Neural progenitor cell (in vitro differentiated cells): ENCODE results near the gene BCR. TPM values are rescaled to one million over a fixed set of nuclear protein-coding genes. Genes with fewer than 3 reads are reported as not detected.

ENCODE experiments used
- DNase-seq: peaks from one replicate; pipeline ENCODE4 v3.0.0-alpha.2; 2016; ENCODE audit warnings: low spot score
- H2AFZ ChIP-seq: fragments of 200-600 bp; sonication (generic); replicated peaks from 2 replicates; pipeline ENCODE4 v1.6.1; 2016; ENCODE audit warnings: antibody characterized with exemption
- H3F3A ChIP-seq: fragments of 200-600 bp; sonication (generic); 2 replicates; pipeline ENCODE4 v1.6.1; 2016; ENCODE audit warnings: antibody characterized with exemption, low read depth
- H3K27ac ChIP-seq: fragments of 200-600 bp; sonication (generic); 2 replicates; pipeline ENCODE4 v1.5.1; 2016; ENCODE audit warnings: mild to moderate bottlenecking
- H3K27me3 ChIP-seq: fragments of 200-600 bp; sonication (generic); 2 replicates; pipeline ENCODE4 v1.6.1; 2016; ENCODE audit warnings: mild to moderate bottlenecking, moderate library complexity
- H3K36me3 ChIP-seq: fragments of 200-600 bp; sonication (generic); 2 replicates; pipeline ENCODE4 v1.5.1; 2016
- H3K4me1 ChIP-seq: fragments of 200-600 bp; sonication (generic); 2 replicates; pipeline ENCODE4 v1.6.1; 2016; ENCODE audit warnings: mixed run types
- H3K4me2 ChIP-seq: fragments of 200-600 bp; sonication (generic); 2 replicates; pipeline ENCODE4 v1.6.1; 2016
- H3K4me3 ChIP-seq: fragments of 200-600 bp; sonication (generic); 2 replicates; pipeline ENCODE4 v1.5.1; 2016
- H3K79me2 ChIP-seq: fragments of 200-600 bp; sonication (generic); 2 replicates; pipeline ENCODE4 v1.6.1; 2016; ENCODE audit warnings: low read depth
- H3K9ac ChIP-seq: fragments of 200-600 bp; sonication (generic); 2 replicates; pipeline ENCODE4 v1.6.1; 2016
- H3K9me3 ChIP-seq: fragments of 200-600 bp; sonication (generic); 2 replicates; pipeline ENCODE4 v1.5.1; 2016; ENCODE audit warnings: low read depth
- H4K20me1 ChIP-seq: fragments of 200-600 bp; sonication (generic); 2 replicates; pipeline ENCODE4 v1.6.1; 2016; ENCODE audit warnings: low read depth
- H3K27ac Mint-ChIP-seq: 3 replicates; pipeline ENCODE4 v1.8.0; 2021; ENCODE audit warnings: mixed read lengths
- H3K27me3 Mint-ChIP-seq: 2 replicates; pipeline ENCODE4 v1.8.0; 2022; ENCODE audit warnings: low read depth, mild to moderate bottlenecking, inconsistent platforms, moderate library complexity, mixed read lengths; ENCODE audit not compliant: insufficient read depth
- H3K36me3 Mint-ChIP-seq: 3 replicates; pipeline ENCODE4 v1.8.0; 2021; ENCODE audit warnings: mixed read lengths
- H3K4me1 Mint-ChIP-seq: 3 replicates; pipeline ENCODE4 v1.8.0; 2021; ENCODE audit warnings: mixed read lengths
- H3K4me3 Mint-ChIP-seq: 3 replicates; pipeline ENCODE4 v1.8.0; 2021; ENCODE audit warnings: mild to moderate bottlenecking, moderate library complexity, mixed read lengths
- H3K9me3 Mint-ChIP-seq: 3 replicates; pipeline ENCODE4 v1.8.0; 2020; ENCODE audit warnings: mixed read lengths
- EZH2 ChIP-seq: fragments of 200-600 bp; sonication (generic); IDR thresholded peaks from 2 replicates; pipeline ENCODE4 v1.6.1; 2017; ENCODE audit warnings: antibody characterized with exemption, mild to moderate bottlenecking, moderate library complexity
- EZH2phosphoT487 ChIP-seq: fragments of 200-600 bp; sonication (generic); IDR thresholded peaks from 2 replicates; pipeline ENCODE4 v1.6.1; 2017; ENCODE audit warnings: antibody characterized with exemption
- total RNA-seq: library from RNA; depleted of rRNA; stranded (reverse); fragments of >200 nt; gene quantifications from 2 replicates; pipeline ENCODE4 v1.2.3, GENCODE V29; 2015; ENCODE audit warnings: low replicate concordance
- TF ChIP-seq, protein P1 (sequence below): fragments of 200-600 bp; sonication (generic); IDR thresholded peaks from 2 replicates; pipeline ENCODE4 v1.5.1; 2017; ENCODE audit warnings: antibody characterized with exemption, mild to moderate bottlenecking

BCR gene
- total RNA-seq, 1 donor from 2014 or later: 35.5 TPM

GRCh38 chr22:23233084-23233531 is 52.8 kb downstream of the BCR start:
- Histone ChIP-seq H3K27ac (no peak overlapping the region), H3K9ac (no peak overlapping the region), H3K79me2 (peaks cover 93% of the 10 kb centered on the region), H3K4me3 (no peak overlapping the region), H3K4me2 (no peak overlapping the region), H3K27me3 (no peaks in the 10 kb centered on the region), H3K36me3 (no peaks in the 10 kb centered on the region), H4K20me1 (peaks cover 72% of the 10 kb centered on the region), H3K9me3 (peaks cover 9% of the 10 kb centered on the region), H3K4me1 (peaks cover 54% of the 10 kb centered on the region), H2AFZ (no peak overlapping the region), H3F3A (peaks cover 47% of the 10 kb centered on the region)
- TF ChIP-seq, protein P1, sequence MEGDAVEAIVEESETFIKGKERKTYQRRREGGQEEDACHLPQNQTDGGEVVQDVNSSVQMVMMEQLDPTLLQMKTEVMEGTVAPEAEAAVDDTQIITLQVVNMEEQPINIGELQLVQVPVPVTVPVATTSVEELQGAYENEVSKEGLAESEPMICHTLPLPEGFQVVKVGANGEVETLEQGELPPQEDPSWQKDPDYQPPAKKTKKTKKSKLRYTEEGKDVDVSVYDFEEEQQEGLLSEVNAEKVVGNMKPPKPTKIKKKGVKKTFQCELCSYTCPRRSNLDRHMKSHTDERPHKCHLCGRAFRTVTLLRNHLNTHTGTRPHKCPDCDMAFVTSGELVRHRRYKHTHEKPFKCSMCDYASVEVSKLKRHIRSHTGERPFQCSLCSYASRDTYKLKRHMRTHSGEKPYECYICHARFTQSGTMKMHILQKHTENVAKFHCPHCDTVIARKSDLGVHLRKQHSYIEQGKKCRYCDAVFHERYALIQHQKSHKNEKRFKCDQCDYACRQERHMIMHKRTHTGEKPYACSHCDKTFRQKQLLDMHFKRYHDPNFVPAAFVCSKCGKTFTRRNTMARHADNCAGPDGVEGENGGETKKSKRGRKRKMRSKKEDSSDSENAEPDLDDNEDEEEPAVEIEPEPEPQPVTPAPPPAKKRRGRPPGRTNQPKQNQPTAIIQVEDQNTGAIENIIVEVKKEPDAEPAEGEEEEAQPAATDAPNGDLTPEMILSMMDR: no peak
- TF ChIP-seq EZH2phosphoT487 (no peak), EZH2 (no peak)
- Mint-ChIP-seq H3K27me3 (peaks cover 3% of the 10 kb centered on the region), H3K4me3 (no peak overlapping the region), H3K36me3 (peaks cover 27% of the 10 kb centered on the region), H3K4me1 (peaks cover 56% of the 10 kb centered on the region), H3K9me3 (peaks cover 24% of the 10 kb centered on the region), H3K27ac (peak overlapping the region; percentile 57)
- no peak for DNase-seq

- H3K36me3 Mint-ChIP-seq: peaks cover 22% of the 10 kb centered on the region
- no peaks in the 10 kb centered on the region for H3K27me3 ChIP-seq
- H3K4me3 ChIP-seq: no peak overlapping the region
- TF ChIP-seq EZH2 (no peak), EZH2phosphoT487 (no peak)
- TF ChIP-seq, protein P1: no peak
- no peaks in the 10 kb centered on the region for H3K36me3 ChIP-seq
- H3K9me3 ChIP-seq: peaks cover 4% of the 10 kb centered on the region
- H3F3A ChIP-seq: peaks cover 39% of the 10 kb centered on the region
- no peak for DNase-seq
- no peak overlapping the region for H3K9ac ChIP-seq
- no peak overlapping the region for H3K4me3 Mint-ChIP-seq
- peak overlapping the region; percentile 83 for H3K27ac Mint-ChIP-seq
- H3K9me3 Mint-ChIP-seq: peaks cover 18% of the 10 kb centered on the region
- H3K27me3 Mint-ChIP-seq: peaks cover 3% of the 10 kb centered on the region
- no peak overlapping the region for H2AFZ ChIP-seq
- H3K4me1 Mint-ChIP-seq: peaks cover 62% of the 10 kb centered on the region
- H3K4me1 ChIP-seq: peaks cover 54% of the 10 kb centered on the region
- H3K79me2 ChIP-seq: peaks cover 93% of the 10 kb centered on the region
- H3K27ac ChIP-seq: no peak overlapping the region
- H4K20me1 ChIP-seq: peaks cover 75% of the 10 kb centered on the region
- no peak overlapping the region for H3K4me2 ChIP-seq
These were observed 53.6 kb downstream of the BCR start for GRCh38 chr22:23233752-23234408.

- H3K4me1 ChIP-seq: peaks cover 51% of the 10 kb centered on the region
- Mint-ChIP-seq H3K27me3 (peaks cover 3% of the 10 kb centered on the region), H3K36me3 (peaks cover 21% of the 10 kb centered on the region), H3K9me3 (peaks cover 15% of the 10 kb centered on the region), H3K4me3 (no peak overlapping the region), H3K27ac (peak overlapping the region; percentile 83), H3K4me1 (peaks cover 69% of the 10 kb centered on the region)
- no peaks in the 10 kb centered on the region for H3K9me3 ChIP-seq
- no peak overlapping the region for H3K27ac ChIP-seq
- H3K9ac ChIP-seq: no peak overlapping the region
- no peak for DNase-seq
- no peak overlapping the region for H3K4me3 ChIP-seq
- no peaks in the 10 kb centered on the region for H3K36me3 ChIP-seq
- peaks cover 93% of the 10 kb centered on the region for H3K79me2 ChIP-seq
- no peak overlapping the region for H3K4me2 ChIP-seq
- no peak for TF ChIP-seq EZH2
- TF ChIP-seq, protein P1: no peak
- no peak overlapping the region for H2AFZ ChIP-seq
- no peaks in the 10 kb centered on the region for H3K27me3 ChIP-seq
- H3F3A ChIP-seq: peaks cover 32% of the 10 kb centered on the region
- peaks cover 82% of the 10 kb centered on the region for H4K20me1 ChIP-seq
These were observed 54.3 kb downstream of the BCR start for GRCh38 chr22:23234409-23235161.
